ENCODE measurements around the gene RGMB. TPM values are rescaled to one million over a fixed set of nuclear protein-coding genes. Genes with fewer than 3 reads are reported as not detected.

RGMB gene
- total and polyA plus RNA-seq, 7 donors = 8.2 to 25.7 (median 14.1) TPM

- ATAC-seq (no peak), DNase-seq (no peak)
- 26 to 41% (median 31%) methylated on average over 4 of the region's 4 CpGs for WGBS, 3 donors
- H3K9me3 ChIP-seq = no peaks in the 10 kb centered on the region
- no peak for TF ChIP-seq CTCF (IDR thresholded peaks at IDR 0.05)
- intact Hi-C loops (cut with DNase I) = no loop called here
- H3K27ac ChIP-seq = peak overlapping the region; percentile 77
- H3K4me3 ChIP-seq = no peak overlapping the region
- H3K4me1 ChIP-seq = peaks cover 88% of the 10 kb centered on the region
- H3K27me3 ChIP-seq (ENCODE audit: insufficient read depth in 3 of 3, low read length in 2 of 3) = no peaks in the 10 kb centered on the region
- H3K36me3 ChIP-seq (ENCODE audit: insufficient read depth in 1 of 2, low read depth in 1 of 2) = peaks cover 0 to 4% of the 10 kb centered on the region in 2 donors
Observed at GRCh38 chr5:98786191-98786853, 12.9 kb downstream of the RGMB start.

DNA sequence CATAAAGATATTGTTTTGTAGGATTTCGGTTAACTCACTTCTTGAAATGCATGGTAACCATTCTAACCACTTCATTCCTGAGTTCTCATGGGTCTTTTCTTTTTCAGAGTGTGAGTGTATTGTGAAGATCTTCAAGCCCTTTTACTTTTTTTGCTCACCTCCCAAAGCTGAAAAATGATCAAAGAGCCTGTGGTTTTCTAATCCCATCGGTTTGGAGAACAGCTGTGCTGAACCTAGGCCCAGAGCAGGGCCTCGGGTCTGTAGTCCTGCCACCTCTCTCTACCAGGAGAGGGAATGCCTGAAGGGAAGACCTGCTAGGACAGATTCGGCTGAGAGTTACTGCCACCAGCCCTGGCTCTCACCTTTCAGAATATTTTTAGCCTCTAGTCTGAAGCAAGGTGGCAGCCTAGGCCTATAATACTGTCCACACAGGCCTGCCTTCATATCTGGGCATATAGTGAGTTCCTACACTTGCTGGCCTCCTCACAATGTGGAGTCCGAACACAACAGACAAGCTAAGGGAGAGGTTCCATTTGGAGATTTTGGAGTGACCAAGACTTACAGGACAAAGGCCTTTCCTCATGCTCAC, 13.8 kb downstream of the RGMB start:
- no peaks in the 10 kb centered on the region for H3K9me3 ChIP-seq
- peak overlapping the region; percentile 25 for H3K4me3 ChIP-seq
- WGBS, 3 donors = 35 to 40% (median 39%) methylated on average over 5 of the region's 5 CpGs
- intact Hi-C loops (cut with DNase I) = no loop called here
- TF ChIP-seq CTCF (IDR thresholded peaks at IDR 0.05) = peak; percentile 7
- no peaks in the 10 kb centered on the region for H3K27me3 ChIP-seq (ENCODE audit: insufficient read depth in 3 of 3, low read length in 2 of 3)
- H3K27ac ChIP-seq = peak overlapping the region; percentile 77
- DNase-seq (no peak), ATAC-seq (peak; percentile 90 to 97 (median 94))
- H3K36me3 ChIP-seq (ENCODE audit: insufficient read depth in 1 of 2, low read depth in 1 of 2) = no peaks in the 10 kb centered on the region
- H3K4me1 ChIP-seq = peaks cover 94% of the 10 kb centered on the region

- H3K9me3 ChIP-seq = no peaks in the 10 kb centered on the region
- H3K27me3 ChIP-seq (ENCODE audit: insufficient read depth in 3 of 3, low read length in 2 of 3) = no peaks in the 10 kb centered on the region
- H3K4me1 ChIP-seq = peaks cover 81% of the 10 kb centered on the region
- no peak overlapping the region for H3K4me3 ChIP-seq
- intact Hi-C loops (cut with DNase I) = no loop called here
- ATAC-seq (no peak), DNase-seq (no peak)
- 72 to 77% (median 74%) methylated on average over 3 of the region's 3 CpGs for WGBS, 3 donors
- peaks cover 0 to 10% of the 10 kb centered on the region in 2 donors for H3K36me3 ChIP-seq (ENCODE audit: insufficient read depth in 1 of 2, low read depth in 1 of 2)
- H3K27ac ChIP-seq = peak overlapping the region; percentile 77
- no peak for TF ChIP-seq CTCF (IDR thresholded peaks at IDR 0.05)
Observed at GRCh38 chr5:98789029-98789428, 15.6 kb downstream of the RGMB start.

DNA sequence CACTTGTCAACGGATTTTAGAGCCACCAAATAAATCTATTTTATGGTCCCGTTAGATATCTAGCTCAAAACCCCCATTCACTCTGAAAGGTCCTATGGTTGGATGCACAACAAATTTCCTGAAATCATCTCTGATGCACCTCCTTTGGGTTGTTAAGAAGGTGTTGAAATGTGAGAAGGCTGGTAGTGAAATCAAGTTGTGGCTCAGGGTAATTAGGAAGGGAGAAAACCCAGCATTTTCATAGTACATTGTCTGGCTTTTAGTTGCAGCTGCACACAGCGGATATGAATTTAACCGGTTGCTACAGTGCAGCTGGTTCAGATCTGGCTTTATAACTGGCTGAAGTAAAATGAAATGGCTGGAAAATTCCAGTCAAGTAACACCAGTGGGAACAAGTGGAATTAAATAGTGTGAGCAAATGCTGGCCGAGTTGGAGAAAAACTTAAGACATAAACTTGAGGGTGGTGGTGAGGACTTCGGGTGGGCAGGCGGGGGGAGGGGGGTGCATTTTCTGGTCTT, 17.6 kb downstream of the RGMB start:
- Histone ChIP-seq H3K27ac (no peak overlapping the region), H3K4me3 (no peak overlapping the region), H3K9me3 (no peaks in the 10 kb centered on the region), H3K36me3 (ENCODE audit: insufficient read depth in 1 of 2, low read depth in 1 of 2) (peaks cover 0 to 10% of the 10 kb centered on the region in 2 donors), H3K27me3 (ENCODE audit: insufficient read depth in 3 of 3, low read length in 2 of 3) (no peaks in the 10 kb centered on the region), H3K4me1 (peaks cover 75% of the 10 kb centered on the region)
- DNase-seq (no peak), ATAC-seq (no peak)
- 30 to 46% (median 36%) methylated on average over 7 of the region's 7 CpGs for WGBS, 3 donors
- no peak for TF ChIP-seq CTCF (IDR thresholded peaks at IDR 0.05)
- intact Hi-C loops (cut with DNase I) = loop anchor here in 1 of 2 donors (10.0 kb wide), 1 partner anchor 1606 kb away; the partner anchor contains the start of gene RIOK2

Data from psoas muscle (tissue), 8 donors.